H9 (cell line): ENCODE results near the gene FAM184A. TPM values are rescaled to one million over a fixed set of nuclear protein-coding genes. Genes with fewer than 3 reads are reported as not detected.

Experiments used
- DNase-seq: peaks from one replicate; pipeline ENCODE4 v3.0.0-alpha.2; 2017
- H2AFZ ChIP-seq: one replicate; pipeline ENCODE4 v1.6.1; 2013; ENCODE audit warnings: mild to moderate bottlenecking, low read length, control low read depth, moderate library complexity
- H2AK5ac ChIP-seq: 2 replicates; pipeline ENCODE4 v1.6.1; 2013; ENCODE audit warnings: low read length, control low read depth, mixed read lengths; ENCODE audit not compliant: insufficient read length
- H2BK120ac ChIP-seq: one replicate; pipeline ENCODE4 v1.6.1; 2013; ENCODE audit warnings: low read depth, mild to moderate bottlenecking, low read length, control low read depth, inconsistent platforms; ENCODE audit not compliant: poor library complexity, severe bottlenecking
- H2BK12ac ChIP-seq: 2 replicates; pipeline ENCODE4 v1.6.1; 2013; ENCODE audit warnings: low read length, control low read depth, mixed read lengths, low read depth; ENCODE audit not compliant: insufficient read length
- H2BK15ac ChIP-seq: 2 replicates; pipeline ENCODE4 v1.6.1; 2013; ENCODE audit warnings: low read depth, low read length, control low read depth
- H2BK20ac ChIP-seq: one replicate; pipeline ENCODE4 v1.6.1; 2013; ENCODE audit warnings: low read depth, mild to moderate bottlenecking, low read length, control low read depth, inconsistent platforms; ENCODE audit not compliant: poor library complexity, severe bottlenecking
- H2BK5ac ChIP-seq: 2 replicates; pipeline ENCODE4 v1.6.1; 2013; ENCODE audit warnings: low read length, control low read depth, mixed read lengths; ENCODE audit not compliant: insufficient read length
- H3K14ac ChIP-seq: 2 replicates; pipeline ENCODE4 v1.6.1; 2013; ENCODE audit warnings: low read length, control low read depth; ENCODE audit not compliant: insufficient read depth
- H3K18ac ChIP-seq: 2 replicates; pipeline ENCODE4 v1.6.1; 2013; ENCODE audit warnings: low read depth, mild to moderate bottlenecking, mixed read lengths, low read length, control low read depth; ENCODE audit not compliant: insufficient read length
- H3K23ac ChIP-seq: 2 replicates; pipeline ENCODE4 v1.6.1; 2013; ENCODE audit warnings: low read length, control low read depth, mixed read lengths, low read depth; ENCODE audit not compliant: insufficient read length
- H3K23me2 ChIP-seq: 2 replicates; pipeline ENCODE4 v1.6.1; 2013; ENCODE audit warnings: low read depth, mild to moderate bottlenecking, mixed read lengths, low read length, control low read depth; ENCODE audit not compliant: insufficient read length, poor library complexity, severe bottlenecking
- H3K27ac ChIP-seq: 2 replicates; pipeline ENCODE4 v1.5.1; 2013; ENCODE audit warnings: low read length, control low read depth, mixed read lengths, low read depth; ENCODE audit not compliant: insufficient read length
- H3K27me3 ChIP-seq: 2 replicates; pipeline ENCODE4 v1.6.1; 2013; ENCODE audit warnings: low read length, control low read depth, inconsistent platforms; ENCODE audit not compliant: insufficient read depth
- H3K4ac ChIP-seq: 2 replicates; pipeline ENCODE4 v1.6.1; 2013; ENCODE audit warnings: low read depth, mild to moderate bottlenecking, control low read depth, inconsistent platforms, low read length, moderate library complexity
- H3K4me1 ChIP-seq: 2 replicates; pipeline ENCODE4 v1.6.1; 2013; ENCODE audit warnings: low read length, control low read depth, inconsistent platforms; ENCODE audit not compliant: insufficient read depth
- H3K4me2 ChIP-seq: 2 replicates; pipeline ENCODE4 v1.6.1; 2013; ENCODE audit warnings: low read length, control low read depth, mixed read lengths; ENCODE audit not compliant: insufficient read length, insufficient read depth
- H3K56ac ChIP-seq: 2 replicates; pipeline ENCODE4 v1.6.1; 2013; ENCODE audit warnings: low read depth, mild to moderate bottlenecking, mixed read lengths, low read length, control low read depth; ENCODE audit not compliant: insufficient read length
- H3K79me1 ChIP-seq: 2 replicates; pipeline ENCODE4 v1.6.1; 2013; ENCODE audit warnings: low read depth, mild to moderate bottlenecking, moderate library complexity, low read length, control low read depth, inconsistent platforms; ENCODE audit not compliant: insufficient read depth, poor library complexity, severe bottlenecking
- H3K79me2 ChIP-seq: 2 replicates; pipeline ENCODE4 v1.6.1; 2013; ENCODE audit warnings: low read length, control low read depth, inconsistent platforms; ENCODE audit not compliant: insufficient read depth
- H3K9ac ChIP-seq: 2 replicates; pipeline ENCODE4 v1.6.1; 2013; ENCODE audit warnings: low read length, control low read depth, mixed read lengths; ENCODE audit not compliant: insufficient read length; ENCODE audit errors: extremely low read depth
- H3K9me3 ChIP-seq: one replicate; pipeline ENCODE4 v1.6.1; 2013; ENCODE audit warnings: low read depth, low read length, inconsistent platforms; ENCODE audit not compliant: control insufficient read depth
- H3T11ph ChIP-seq: one replicate; pipeline ENCODE4 v1.6.1; 2013; ENCODE audit warnings: mild to moderate bottlenecking, low read length, control low read depth, inconsistent platforms
- H4K20me1 ChIP-seq: one replicate; pipeline ENCODE4 v1.6.1; 2013; ENCODE audit not compliant: control insufficient read depth, insufficient read length, insufficient read depth
- H4K5ac ChIP-seq: 2 replicates; pipeline ENCODE4 v1.6.1; 2013; ENCODE audit warnings: low read depth, mild to moderate bottlenecking, mixed read lengths, low read length, control low read depth; ENCODE audit not compliant: insufficient read length
- H4K8ac ChIP-seq: replicated peaks from 2 replicates; pipeline ENCODE4 v1.6.1; 2013; ENCODE audit warnings: low read length, control low read depth, mixed read lengths, low read depth; ENCODE audit not compliant: insufficient read length
- H4K91ac ChIP-seq: 2 replicates; pipeline ENCODE4 v1.6.1; 2013; ENCODE audit warnings: low read depth, mild to moderate bottlenecking, moderate library complexity, mixed read lengths, low read length, control low read depth; ENCODE audit not compliant: insufficient read length
- H3K27ac Mint-ChIP-seq, 3 experiments: 2 replicates in 2 of 3; 3 replicates in 1 of 3; pipeline ENCODE4 v1.8.0; 2020 to 2021; ENCODE audit warnings: mixed read lengths in 3 of 3, mild to moderate bottlenecking in 1 of 3, moderate library complexity in 1 of 3
- H3K27me3 Mint-ChIP-seq: 2 replicates; pipeline ENCODE4 v1.8.0; 2021; ENCODE audit warnings: low read depth, mild to moderate bottlenecking, moderate library complexity, mixed read lengths
- H3K36me3 Mint-ChIP-seq, 3 experiments: 2 replicates in 2 of 3; 3 replicates in 1 of 3; pipeline ENCODE4 v1.8.0; 2020 to 2021; ENCODE audit warnings: low read depth in 3 of 3, mixed read lengths in 3 of 3; ENCODE audit not compliant: insufficient read depth in 1 of 3
- H3K4me1 Mint-ChIP-seq, 2 experiments: 2 replicates each; pipeline ENCODE4 v1.8.0; 2020; ENCODE audit warnings: mixed read lengths in 2 of 2
- H3K4me3 Mint-ChIP-seq, 2 experiments: 2 replicates in 1 of 2; 3 replicates in 1 of 2; pipeline ENCODE4 v1.8.0; 2020 to 2021; ENCODE audit warnings: mild to moderate bottlenecking in 2 of 2, mixed read lengths in 2 of 2, moderate library complexity in 1 of 2
- H3K9me3 Mint-ChIP-seq, 2 experiments: 2 replicates in 1 of 2; 3 replicates in 1 of 2; pipeline ENCODE4 v1.8.0; 2020; ENCODE audit warnings: mild to moderate bottlenecking in 2 of 2, mixed read lengths in 2 of 2, moderate library complexity in 1 of 2
- WGBS: extraction: QIAGEN DNeasy Blood & Tissue Kit; methylation state at CpG from one replicate; pipeline ENCODE4 v1.1.7; 2013; ENCODE audit warnings: missing lambda C conversion rate, low lambda C conversion rate, mixed read lengths; ENCODE audit not compliant: insufficient read length; ENCODE audit errors: extremely low coverage; 5-methylcytosine and 5-hydroxymethylcytosine counted together
- total RNA-seq: library from RNA; stranded (reverse); gene quantifications from 2 replicates; pipeline ENCODE4 v1.2.1, GENCODE V29; 2021
- TF ChIP-seq, protein P1 (sequence below): fragments of 200-600 bp; sonication (generic); conservative IDR thresholded peaks from 3 replicates; pipeline ENCODE4 v1.8.0; 2021; ENCODE audit warnings: antibody characterized with exemption, mild to moderate bottlenecking

FAM184A gene
- total RNA-seq, 1 experiment from 2014 or later, result 11.4 TPM

DNA sequence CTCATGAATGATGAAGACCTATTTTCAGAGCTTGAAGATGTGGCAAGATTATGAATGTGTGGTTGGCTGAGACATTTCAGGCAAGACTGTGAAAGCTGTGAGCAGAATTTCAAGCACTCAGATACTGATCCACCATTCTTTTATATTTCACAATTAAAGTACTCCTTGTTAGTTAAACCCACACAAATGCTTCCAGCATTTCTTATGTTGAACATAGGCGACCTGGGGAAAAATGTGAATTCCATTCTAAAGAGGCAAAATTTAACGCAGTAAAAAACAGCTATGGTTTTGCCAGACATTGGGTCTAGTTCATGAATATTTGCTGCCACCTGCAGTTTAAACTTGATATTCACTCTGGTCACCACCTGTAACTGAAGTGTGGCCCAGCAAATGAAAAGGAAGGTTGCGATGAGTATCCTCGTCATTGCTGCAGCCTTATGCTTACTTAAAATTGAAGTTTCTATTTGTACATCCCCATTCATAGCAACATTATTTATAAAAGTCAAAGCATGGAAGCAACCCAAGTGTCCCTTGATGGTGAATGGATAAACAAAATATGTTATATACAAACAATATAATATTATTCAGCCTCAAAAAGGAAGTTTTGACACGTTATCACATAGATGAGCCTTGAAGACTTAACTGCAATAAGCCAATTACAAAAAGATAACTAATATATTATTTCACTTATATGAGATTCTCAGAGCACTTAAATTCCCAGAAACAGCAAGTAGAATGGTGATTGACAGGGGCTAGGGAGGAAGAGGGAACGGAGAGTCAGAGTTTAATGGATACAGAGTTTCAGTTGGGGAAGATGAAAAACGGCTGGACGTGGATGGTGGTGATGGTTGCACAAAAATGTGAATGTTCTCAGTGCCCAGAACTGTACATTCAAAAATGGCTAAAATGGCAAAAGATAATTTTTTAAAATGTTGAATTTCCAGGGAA lies 32.4 kb upstream of the FAM184A start:
- H3K18ac ChIP-seq, result no peak overlapping the region
- Mint-ChIP-seq H3K4me1 (peaks cover 12 to 13% of the 10 kb centered on the region in 2 experiments), H3K4me3 (no peak overlapping the region), H3K36me3 (peaks cover 0 to 5% (median 0%) of the 10 kb centered on the region in 3 experiments; a peak in 1 of 7 replicates), H3K27me3 (no peaks in the 10 kb centered on the region), H3K27ac (no peak overlapping the region), H3K9me3 (no peaks in the 10 kb centered on the region)
- no peak overlapping the region for H3K9ac ChIP-seq
- no peak overlapping the region for H3K4me2 ChIP-seq
- H4K20me1 ChIP-seq, result no peaks in the 10 kb centered on the region
- H2BK12ac ChIP-seq, result no peak overlapping the region
- no peak overlapping the region for H3K23ac ChIP-seq
- no peak overlapping the region for H3K14ac ChIP-seq
- no peaks in the 10 kb centered on the region for H3K4me1 ChIP-seq
- H3K27me3 ChIP-seq, result no peaks in the 10 kb centered on the region
- no peaks in the 10 kb centered on the region for H3K79me1 ChIP-seq
- TF ChIP-seq, protein P1, sequence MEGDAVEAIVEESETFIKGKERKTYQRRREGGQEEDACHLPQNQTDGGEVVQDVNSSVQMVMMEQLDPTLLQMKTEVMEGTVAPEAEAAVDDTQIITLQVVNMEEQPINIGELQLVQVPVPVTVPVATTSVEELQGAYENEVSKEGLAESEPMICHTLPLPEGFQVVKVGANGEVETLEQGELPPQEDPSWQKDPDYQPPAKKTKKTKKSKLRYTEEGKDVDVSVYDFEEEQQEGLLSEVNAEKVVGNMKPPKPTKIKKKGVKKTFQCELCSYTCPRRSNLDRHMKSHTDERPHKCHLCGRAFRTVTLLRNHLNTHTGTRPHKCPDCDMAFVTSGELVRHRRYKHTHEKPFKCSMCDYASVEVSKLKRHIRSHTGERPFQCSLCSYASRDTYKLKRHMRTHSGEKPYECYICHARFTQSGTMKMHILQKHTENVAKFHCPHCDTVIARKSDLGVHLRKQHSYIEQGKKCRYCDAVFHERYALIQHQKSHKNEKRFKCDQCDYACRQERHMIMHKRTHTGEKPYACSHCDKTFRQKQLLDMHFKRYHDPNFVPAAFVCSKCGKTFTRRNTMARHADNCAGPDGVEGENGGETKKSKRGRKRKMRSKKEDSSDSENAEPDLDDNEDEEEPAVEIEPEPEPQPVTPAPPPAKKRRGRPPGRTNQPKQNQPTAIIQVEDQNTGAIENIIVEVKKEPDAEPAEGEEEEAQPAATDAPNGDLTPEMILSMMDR, result peak; percentile 72
- no peak overlapping the region for H2AK5ac ChIP-seq
- H3K56ac ChIP-seq, result no peak overlapping the region
- no CpG with 5 or more reads among the region's 8 CpGs for WGBS
- no peak for DNase-seq
- H3K23me2 ChIP-seq, result no peaks in the 10 kb centered on the region
- no peak overlapping the region for H2BK5ac ChIP-seq
- H3T11ph ChIP-seq, result no peak overlapping the region
- H3K27ac ChIP-seq, result no peak overlapping the region
- H3K79me2 ChIP-seq, result no peaks in the 10 kb centered on the region
- H2BK15ac ChIP-seq, result no peak overlapping the region
- no peak overlapping the region for H3K4ac ChIP-seq
- H4K8ac ChIP-seq, result no peak overlapping the region
- H4K5ac ChIP-seq, result no peak overlapping the region
- H3K9me3 ChIP-seq, result no peaks in the 10 kb centered on the region
- no peak overlapping the region for H4K91ac ChIP-seq
- no peak overlapping the region for H2BK20ac ChIP-seq
- no peak overlapping the region for H2BK120ac ChIP-seq
- no peak overlapping the region for H2AFZ ChIP-seq
